GM19397 (cell line): Measurements from ENCODE around the gene AUTS2.

Experiments
- ATAC-seq: cut with Tn5 transposase; IDR thresholded peaks from one replicate; pipeline ENCODE4 v1.9.1; 2021; ENCODE audit warnings: mild to moderate bottlenecking, moderate library complexity; ENCODE audit not compliant: unreplicated experiment

The AUTS2 gene

DNA sequence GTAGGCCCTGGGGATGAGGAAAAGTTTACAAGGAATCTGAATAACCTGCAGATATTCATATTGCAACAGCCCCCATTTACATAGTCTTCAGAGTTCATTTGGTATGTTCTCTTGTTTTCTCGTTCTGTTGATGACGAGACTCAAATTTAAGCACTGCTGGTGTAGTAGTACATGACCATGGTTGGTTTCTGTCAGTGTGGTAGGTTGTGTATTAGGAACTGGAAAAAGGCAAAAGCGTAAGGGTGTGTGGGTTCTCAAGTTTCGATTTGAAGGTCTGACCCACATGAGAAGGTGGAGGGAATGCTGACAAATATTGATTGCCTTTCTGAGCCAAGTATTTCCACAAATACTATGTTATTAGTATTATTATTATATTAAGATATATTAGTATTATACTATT lies 151.7 kb downstream of the AUTS2 start:
- ATAC-seq: no peak

DNA sequence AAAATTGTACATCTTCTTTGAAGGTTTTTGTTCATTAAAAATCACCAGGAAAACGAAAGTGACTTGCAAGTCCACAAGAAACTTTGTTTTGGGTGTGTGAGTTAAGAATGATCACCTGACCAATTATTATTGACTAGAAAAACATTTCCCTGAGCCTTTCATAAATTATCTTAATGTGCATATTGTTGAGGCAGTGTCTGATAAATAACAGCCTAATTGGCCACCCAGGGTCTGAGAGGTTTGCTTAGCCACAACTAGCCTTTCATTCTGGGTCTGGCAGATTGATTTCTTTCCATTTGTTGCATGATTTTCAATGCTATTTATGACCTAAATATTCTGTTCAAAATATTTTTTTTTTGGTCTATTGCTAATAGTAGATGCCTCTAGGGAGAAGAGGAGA lies 152.8 kb downstream of the AUTS2 start:
- ATAC-seq: no peak

GRCh38 chr7:69753981-69754380 lies 155.7 kb downstream of the AUTS2 start:
- no peak for ATAC-seq

- ATAC-seq: no peak
These were observed 156.2 kb downstream of the AUTS2 start for GRCh38 chr7:69754476-69754875.

DNA sequence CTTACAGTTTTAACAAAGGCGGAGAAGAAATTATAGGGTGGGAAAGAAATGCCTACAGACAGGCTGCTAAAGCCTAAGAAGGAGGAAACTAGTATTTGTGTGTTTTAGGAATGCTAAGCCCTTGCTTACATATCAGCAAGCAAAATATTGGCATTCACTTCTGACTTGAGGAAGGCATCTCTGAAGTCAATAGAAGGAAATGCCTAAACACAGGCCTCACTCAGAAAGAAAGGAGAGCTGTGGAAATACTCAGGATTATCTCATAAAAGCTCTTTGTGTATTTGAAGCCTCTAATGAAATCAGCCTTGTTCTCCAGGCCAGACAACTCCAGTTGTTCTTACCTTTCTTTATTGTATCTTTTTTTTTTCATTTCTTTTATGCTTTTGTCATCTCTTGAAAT lies 158.0 kb downstream of the AUTS2 start:
- ATAC-seq: no peak

DNA sequence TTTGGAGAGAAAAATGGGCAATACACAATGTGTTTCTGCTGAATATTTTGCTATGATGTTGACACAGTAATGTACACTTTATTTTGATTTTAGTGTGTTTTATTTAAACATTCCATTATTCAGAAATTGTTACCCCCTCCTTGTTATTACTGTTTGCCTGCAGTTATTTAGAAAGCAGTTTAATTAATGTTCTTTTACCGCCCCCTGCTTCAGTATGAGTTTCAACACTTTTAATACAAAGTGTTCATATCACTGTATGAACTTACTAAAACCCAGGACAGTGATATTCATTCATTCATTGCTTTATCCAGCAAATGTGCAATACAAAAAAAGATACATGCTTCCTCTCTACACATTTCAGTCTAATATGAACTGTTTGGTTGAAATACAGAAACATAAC lies 159.3 kb downstream of the AUTS2 start:
- ATAC-seq: no peak

DNA sequence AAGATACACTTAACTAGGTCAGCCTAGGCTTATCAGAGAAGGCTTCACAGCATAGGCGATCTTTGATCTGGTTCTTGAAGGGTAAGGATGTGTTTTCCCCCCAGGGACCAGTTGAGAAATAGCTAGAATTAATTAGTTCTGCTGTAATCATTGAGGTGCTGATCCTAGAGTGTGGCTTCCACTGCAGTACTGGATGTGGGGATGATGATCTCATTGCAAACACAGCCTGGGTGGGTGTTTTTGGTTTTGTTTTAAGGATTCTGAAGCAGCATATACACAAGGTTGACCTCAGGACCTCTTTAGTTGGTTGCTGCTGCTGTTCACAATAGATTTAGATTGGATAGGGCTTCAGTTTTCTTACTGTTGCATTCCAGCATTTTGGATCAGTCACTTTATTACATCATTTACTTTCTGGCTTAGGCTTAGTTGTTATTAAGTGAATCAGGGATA lies 159.7 kb downstream of the AUTS2 start:
- no peak for ATAC-seq

DNA sequence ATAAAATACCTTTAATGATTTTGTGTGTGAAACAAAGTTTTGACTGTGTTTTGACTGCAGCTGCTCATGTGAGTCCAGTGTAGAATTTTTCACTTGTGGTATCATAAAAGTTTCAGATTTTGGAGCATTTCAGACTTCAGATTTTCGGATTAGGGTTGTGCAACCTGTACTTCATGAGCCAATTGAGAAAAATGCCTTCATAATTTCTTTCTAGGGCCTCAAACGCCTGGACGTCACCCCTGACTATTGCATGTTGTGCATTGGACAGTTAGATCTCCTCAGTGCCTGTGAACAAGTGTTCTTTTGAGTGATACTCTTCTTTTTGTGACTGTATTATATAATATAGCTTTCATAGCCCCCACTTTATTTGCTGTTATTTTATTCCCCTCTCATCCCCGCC lies 161.1 kb downstream of the AUTS2 start:
- no peak for ATAC-seq

DNA sequence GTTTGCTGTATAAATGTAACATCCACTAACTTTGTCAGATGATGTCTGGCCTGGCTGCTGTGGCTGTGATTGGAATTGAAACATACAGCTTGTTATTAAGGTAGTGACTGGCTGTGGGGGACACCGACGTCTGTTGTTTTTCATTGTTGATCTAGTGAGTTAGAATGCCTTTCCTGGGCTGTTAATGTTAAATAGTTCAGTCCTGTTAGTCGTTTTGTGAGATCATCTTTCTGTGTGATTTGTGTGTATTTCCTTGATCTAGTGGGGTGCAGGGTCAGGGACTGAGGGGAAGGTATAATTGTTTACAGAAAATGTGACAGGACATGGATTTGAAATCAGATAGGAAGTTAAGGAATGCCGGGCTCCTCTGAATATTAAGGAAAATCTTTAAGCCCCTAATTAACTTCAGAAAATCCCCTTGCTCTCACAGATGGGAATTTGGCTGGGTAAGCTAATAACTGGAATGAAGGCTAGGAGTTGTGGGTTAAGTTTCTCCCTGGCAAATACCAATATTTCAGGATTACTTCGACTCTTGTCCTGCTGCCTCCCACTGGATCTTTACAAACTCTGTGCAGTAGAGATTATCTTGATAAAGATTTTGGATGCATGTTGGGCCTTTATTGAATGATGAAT lies 163.1 kb downstream of the AUTS2 start:
- no peak for ATAC-seq

DNA sequence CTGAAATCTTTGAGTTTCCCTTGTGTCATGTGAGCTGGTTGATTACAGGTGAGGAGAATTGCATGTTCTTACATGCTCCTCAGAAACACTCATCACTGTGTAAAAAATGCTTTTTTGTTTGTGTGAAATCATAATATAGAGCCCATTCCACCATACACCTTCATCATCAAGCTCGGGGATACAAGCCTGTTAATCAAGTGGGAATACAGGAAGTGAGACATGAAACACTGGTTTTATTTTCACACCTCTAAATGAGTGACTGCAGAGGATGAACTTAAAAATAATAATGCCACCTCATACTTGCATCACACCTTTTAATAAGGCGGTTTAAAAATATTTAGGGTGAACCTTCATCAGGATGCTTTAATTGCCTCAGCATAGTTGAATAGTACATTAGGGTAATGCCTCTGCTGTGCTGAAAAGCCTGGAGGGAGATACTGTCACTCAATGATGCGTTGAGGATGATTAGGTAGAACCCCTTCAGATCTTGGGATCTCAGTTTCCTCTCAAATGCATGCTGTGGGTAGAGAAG lies 164.6 kb downstream of the AUTS2 start:
- no peak for ATAC-seq

DNA sequence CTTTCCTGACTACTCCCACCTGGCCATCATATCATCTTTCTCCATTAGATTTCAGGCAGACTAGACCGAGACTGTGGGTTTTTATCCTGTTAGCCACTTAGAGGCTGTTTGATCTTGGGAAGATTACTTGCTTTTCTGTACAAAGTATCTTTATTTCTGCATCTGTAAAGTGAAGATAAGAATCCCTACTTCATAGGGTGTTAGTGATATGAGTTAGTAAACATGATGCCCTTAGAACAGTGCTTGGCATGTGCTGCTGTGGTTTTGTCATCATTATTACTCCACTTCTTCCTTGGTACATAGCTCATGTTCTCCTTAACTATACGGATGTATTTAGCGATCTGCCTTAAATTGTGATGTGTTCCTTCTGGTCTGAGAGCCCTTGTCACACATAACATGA lies 165.2 kb downstream of the AUTS2 start:
- no peak for ATAC-seq

- no peak for ATAC-seq
These were observed 165.9 kb downstream of the AUTS2 start for GRCh38 chr7:69764147-69764546.

DNA sequence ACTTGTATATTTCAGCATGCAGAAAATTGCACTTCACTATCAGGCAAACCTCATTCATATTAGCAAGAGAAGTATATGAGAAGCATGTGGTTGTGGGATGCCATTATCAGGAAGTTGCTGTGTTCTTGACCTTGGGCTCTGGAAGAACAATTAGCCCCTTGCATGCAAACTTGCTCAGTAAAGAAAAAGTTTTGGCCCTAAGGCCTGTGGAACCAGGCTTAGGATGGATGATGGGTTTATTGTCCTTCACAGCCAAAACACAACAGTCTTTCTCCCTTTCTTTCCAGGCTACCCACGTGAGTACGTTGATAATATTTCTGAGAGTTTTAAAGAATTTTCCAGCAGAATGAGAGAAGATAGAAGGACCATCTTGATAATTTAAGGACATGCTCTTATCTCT lies 166.4 kb downstream of the AUTS2 start:
- ATAC-seq: no peak

GRCh38 chr7:69765879-69766278 lies 167.6 kb downstream of the AUTS2 start:
- no peak for ATAC-seq

- ATAC-seq: no peak
These were observed 170.8 kb downstream of the AUTS2 start for GRCh38 chr7:69768986-69769595.

- no peak for ATAC-seq
These were observed 171.6 kb downstream of the AUTS2 start for GRCh38 chr7:69769826-69770225.

DNA sequence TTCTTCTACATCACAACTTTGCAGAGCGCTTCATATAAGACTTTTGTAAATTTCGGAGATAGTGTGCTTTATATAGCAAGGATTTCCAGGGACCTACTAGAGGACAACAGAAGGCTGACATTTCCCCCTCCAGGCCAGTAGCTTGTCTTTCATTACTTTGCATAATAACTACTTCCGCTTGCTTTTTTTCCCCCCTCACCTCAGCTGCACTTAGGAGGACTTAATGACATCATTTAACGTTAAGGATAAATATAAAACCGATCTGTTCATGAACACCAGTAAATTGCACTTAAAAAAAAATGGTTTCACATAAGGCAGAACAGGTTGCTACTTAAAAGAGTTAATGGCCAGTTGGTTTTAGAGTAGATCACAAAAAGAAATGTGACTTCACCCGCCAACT lies 172.3 kb downstream of the AUTS2 start:
- ATAC-seq: no peak

- no peak for ATAC-seq
These were observed 174.6 kb downstream of the AUTS2 start for GRCh38 chr7:69772718-69773436.

DNA sequence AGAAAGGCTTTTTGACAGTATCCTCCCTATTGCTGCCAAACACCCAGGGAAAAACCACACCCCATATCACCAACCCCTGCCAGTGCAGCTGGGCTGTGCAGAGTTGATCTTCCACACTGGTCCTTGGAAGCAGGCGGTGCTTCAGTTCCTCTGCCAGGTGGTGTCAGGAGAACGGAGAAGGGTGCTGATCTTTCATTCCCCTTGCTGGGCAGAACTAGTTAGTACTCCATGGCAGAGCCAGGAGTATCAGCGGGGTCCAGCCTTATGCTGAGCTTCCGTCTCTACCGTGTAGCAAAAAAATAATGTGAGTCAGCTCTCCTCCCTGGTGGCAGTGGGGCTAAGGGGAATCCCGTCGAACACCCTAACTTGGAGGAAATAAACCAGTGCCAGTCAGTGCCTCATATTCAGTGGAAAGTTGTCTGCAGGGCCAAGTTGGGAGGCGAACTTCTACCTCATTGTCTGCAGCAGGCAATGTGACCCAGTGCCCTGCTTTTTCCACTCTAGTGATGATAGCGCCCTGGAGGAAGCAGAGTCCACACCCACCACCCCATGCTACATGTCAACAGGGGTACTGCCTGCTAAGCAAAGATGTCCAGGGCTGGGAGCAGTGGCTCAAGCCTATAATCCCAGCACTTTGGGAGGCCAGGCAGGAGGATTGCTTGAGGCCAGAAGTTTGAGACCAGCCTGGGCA lies 175.4 kb downstream of the AUTS2 start:
- no peak for ATAC-seq

DNA sequence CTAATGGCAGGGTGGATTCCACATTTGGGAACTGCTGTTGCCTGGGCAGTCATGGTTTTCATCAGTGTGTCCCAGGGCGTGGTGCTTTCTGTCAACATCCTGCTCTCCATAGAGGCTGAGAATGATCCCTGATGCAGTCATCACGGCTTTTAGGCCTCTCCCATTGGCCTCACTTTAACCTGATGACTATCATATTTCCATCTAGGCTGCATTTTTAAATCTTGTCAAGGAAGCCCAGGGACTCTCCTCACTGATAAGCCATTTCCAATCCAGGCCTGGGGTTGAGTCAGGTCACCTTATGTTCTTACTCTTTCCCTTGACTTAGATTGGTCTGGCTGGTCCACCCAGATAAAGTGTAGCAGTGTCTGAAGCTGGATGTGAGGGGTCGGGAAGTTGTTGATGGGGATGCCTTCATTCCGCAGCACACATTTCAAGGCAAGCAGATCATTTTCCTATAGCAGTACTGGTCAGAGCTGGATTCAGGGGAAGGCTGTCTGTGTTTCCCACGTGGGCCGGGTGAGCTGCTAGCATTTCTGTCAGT lies 177.0 kb downstream of the AUTS2 start:
- no peak for ATAC-seq

DNA sequence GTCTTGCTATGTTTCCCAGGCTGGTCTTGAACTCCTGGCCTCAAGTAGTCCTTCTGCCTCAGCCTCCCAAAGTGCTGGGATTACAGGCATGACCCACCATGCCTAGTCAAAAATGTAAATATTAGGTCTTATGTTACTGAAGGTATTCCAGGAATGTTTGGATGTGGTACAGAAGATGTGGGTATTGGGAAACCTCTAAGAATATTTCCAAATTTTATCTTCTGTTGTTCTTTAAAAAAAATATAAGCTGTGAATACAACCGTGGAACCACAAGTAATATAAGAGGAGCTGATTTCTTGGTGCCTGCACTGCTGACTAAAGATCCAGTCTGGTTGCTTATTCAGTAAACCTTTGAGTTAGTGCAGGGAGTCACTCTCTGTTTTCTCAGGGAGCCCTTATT lies 178.3 kb downstream of the AUTS2 start:
- no peak for ATAC-seq
